Stimulated activated CD8-positive, alpha-beta memory T cell treated with anti-CD3 and anti-CD28 coated beads, Interleukin-7, amount 100 ng/mL, for 48 hours (primary cell): ENCODE measurements around the gene SLC10A3.

Source experiments
- DNase-seq, 2 donors: peaks; one replicate each; pipeline ENCODE4 v3.0.0-alpha.2; 2020; ENCODE audit warnings: low read depth in 1 of 2; ENCODE audit errors: extremely low read depth in 1 of 2

Gene SLC10A3

DNA sequence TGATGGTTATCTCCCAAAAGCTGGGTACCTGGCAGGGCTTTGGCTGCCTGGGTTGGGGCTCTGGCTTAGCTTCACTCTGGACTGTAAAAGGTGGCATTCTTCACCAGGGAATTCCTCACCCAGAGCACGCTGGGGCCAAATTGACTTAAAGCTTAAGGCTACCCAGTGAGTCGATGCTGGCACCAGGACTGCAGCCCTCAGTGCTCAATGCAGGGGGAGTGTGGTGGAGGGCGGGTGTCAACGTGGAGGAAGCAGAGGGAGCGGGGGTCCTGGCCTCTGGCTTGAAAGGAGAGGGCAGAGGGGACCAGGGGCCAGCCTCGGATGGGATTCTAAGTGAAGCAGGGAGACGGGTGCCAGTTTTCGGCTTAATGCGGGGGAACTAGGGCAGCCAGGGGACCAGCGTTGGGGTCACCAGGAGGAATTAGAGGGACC, 46.9 kb downstream of the SLC10A3 start:
- DNase-seq: no peak

- no peak for DNase-seq
Observed at GRCh38 chrX:154441984-154442707, 48.3 kb downstream of the SLC10A3 start.

DNA sequence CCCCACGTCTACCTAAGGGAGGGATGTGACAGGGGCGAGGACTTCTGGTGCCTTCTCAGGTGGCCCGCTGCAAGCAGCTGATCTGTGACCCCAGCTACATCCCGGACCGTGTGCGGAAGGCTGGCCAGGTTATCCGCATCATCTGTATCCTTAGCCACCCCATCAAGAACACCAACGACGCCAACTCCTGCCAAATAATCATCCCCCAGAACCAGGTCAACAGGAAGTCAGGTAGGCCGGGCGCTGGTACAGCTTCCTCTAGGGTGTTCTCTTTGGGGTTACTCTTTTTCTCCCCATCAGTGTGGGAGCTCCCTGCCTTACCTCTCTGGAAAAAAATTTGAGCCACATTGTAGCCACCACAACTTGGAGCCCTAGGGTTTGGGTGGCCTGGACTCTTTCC, 48.9 kb downstream of the SLC10A3 start:
- no peak for DNase-seq

DNA sequence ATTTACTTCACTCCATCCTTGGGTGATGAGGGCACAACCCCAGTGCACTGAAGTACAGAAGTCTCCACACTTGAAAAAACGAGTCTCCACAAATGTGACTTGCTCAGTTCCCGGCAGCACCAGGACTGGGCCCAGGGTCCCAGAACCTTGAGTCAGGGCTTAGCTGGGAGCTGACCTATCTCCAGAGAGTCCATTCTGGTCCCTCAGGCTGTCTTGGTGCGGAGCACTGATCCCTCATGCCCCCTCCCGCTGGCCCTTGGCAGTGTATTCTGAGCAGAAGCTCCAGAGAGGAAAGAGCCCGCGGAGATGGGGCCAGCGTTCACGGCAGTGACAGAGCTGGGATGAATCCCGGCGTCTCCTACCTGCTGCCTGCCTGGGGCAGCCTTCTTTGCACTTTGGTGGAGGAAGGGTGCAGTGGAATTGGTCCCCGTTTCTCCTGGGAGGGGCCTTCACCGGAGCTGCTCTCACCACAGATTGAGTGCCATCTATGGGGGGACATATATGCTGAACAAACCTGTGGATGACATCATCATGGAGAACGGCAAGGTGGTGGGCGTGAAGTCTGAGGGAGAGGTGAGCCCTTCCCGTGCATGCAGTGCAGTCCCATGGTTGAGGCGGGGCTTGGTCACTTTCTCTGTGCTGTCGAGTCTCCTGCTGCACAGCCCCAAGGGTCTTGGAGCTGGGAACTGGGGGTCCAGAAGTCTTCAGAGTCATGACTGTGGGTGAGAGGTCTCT, 49.6 kb downstream of the SLC10A3 start:
- DNase-seq: no peak

DNA sequence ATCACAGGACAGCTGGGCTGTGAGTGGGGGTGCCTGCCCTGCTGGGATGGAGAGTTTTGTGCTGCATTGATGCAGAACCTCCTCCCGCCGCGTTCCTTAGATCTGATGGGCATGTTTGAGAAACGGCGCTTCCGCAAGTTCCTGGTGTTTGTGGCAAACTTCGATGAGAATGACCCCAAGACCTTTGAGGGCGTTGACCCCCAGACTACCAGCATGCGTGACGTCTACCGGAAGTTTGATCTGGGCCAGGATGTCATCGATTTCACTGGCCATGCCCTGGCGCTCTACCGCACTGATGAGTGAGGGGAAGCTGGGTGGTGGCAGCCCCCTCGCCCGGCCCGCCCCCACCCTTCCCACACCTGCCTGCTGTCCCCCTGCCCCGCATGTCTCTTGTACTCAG, 50.6 kb downstream of the SLC10A3 start:
- no peak for DNase-seq

DNA sequence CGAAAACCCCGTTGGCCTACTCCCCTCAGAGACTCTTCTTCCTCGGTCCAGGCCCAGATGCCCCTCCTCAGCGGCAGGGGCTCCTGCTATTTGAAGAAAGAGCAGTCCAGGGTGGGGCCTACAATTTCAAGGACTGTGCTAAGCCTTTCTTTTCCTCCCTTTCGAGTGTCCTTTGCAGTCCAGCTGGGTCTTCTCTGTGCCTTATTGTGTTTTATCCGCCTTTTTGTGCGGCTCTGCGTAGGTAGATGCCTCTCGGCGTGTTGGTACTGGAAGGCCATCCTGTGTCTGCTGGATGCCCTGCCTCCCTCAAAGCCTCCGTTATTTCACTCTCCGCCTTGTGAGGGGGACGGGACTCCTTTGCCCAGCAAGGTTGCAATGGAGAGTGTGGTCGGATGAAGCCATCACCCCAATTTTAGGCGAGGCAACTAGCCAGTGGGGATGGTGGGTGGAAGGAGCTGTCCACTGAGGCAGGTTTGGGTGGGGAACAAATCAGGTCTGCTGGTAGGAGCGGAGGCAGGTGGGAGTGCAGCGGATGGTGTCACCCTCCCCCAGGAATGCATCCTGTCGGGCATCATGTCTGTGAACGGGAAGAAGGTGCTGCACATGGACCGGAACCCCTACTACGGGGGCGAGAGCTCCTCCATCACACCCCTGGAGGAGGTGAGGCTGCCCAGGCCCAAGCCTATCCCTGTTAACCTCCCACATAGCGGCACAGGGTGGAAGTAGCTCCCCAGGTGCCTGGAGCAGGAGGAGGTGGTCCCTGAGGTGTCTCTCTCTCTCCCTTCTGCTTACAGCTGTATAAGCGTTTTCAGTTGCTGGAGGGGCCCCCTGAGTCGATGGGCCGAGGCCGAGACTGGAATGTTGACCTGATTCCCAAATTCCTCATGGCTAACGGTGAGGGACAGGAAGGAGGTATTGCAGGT, 52.2 kb downstream of the SLC10A3 start:
- DNase-seq: no peak
